ENCODE results near the gene TBC1D22A. TPM values are rescaled to one million over a fixed set of nuclear protein-coding genes. Genes with fewer than 3 reads are reported as not detected.

TBC1D22A gene
- total and polyA plus RNA-seq, 8 donors, result 13.3 to 53.1 (median 21.5) TPM

DNA sequence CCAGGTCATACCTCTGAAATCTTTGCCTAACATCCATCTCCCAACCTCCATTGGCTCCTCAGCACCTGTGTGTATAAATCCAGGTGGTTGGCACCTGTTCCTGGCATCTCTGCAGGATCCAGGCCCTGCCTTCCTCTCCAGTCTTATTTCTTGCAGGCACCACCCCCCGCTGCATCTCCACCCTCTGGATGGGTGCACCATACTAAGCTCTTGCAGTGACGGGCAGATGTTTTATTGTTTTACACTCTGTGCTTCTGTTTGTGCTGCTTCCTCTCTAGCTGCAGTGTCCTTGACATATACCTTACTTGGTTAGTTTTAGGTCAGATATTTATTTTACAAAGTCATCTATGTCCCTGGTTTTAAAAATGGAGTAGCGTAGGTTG lies 102.6 kb downstream of the TBC1D22A start:
- H3K4me1 ChIP-seq, result peaks cover 9 to 22% (median 13%) of the 10 kb centered on the region in 4 donors
- no peaks in the 10 kb centered on the region for H3K9me3 ChIP-seq
- H3K4me3 ChIP-seq, result no peak overlapping the region
- no peaks in the 10 kb centered on the region for H3K36me3 ChIP-seq
- WGBS, 5 donors, result 96 to 98% (median 97%) methylated on average over 3 of the region's 3 CpGs
- no peak for TF ChIP-seq EP300 (IDR thresholded peaks at IDR 0.05)
- TF ChIP-seq, protein P1, sequence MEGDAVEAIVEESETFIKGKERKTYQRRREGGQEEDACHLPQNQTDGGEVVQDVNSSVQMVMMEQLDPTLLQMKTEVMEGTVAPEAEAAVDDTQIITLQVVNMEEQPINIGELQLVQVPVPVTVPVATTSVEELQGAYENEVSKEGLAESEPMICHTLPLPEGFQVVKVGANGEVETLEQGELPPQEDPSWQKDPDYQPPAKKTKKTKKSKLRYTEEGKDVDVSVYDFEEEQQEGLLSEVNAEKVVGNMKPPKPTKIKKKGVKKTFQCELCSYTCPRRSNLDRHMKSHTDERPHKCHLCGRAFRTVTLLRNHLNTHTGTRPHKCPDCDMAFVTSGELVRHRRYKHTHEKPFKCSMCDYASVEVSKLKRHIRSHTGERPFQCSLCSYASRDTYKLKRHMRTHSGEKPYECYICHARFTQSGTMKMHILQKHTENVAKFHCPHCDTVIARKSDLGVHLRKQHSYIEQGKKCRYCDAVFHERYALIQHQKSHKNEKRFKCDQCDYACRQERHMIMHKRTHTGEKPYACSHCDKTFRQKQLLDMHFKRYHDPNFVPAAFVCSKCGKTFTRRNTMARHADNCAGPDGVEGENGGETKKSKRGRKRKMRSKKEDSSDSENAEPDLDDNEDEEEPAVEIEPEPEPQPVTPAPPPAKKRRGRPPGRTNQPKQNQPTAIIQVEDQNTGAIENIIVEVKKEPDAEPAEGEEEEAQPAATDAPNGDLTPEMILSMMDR (IDR thresholded peaks at IDR 0.05), result no peak
- no peak for TF ChIP-seq POLR2AphosphoS5 (IDR thresholded peaks at IDR 0.05)
- no peak for TF ChIP-seq POLR2A (IDR thresholded peaks at IDR 0.05)
- intact Hi-C loops (cut with DNase I; ENCODE audit: low total_unique reads), result no loop called here
- no peak overlapping the region for H3K27ac ChIP-seq
- DNase-seq, result no peak
- no peaks in the 10 kb centered on the region for H3K27me3 ChIP-seq

- H3K9me3 ChIP-seq, result peaks cover 0 to under 1% (median 0%) of the 10 kb centered on the region in 4 donors
- WGBS, 5 donors, result 95 to 97% (median 96%) methylated on average over 7 of the region's 7 CpGs
- peaks cover 0 to 4% (median 0%) of the 10 kb centered on the region in 4 donors for H3K36me3 ChIP-seq
Measured at GRCh38 chr22:46865642-46866041, 103.2 kb downstream of the TBC1D22A start.

GRCh38 chr22:46866591-46866990 lies 104.1 kb downstream of the TBC1D22A start:
- peaks cover 0 to 13% (median 0%) of the 10 kb centered on the region in 4 donors for H3K36me3 ChIP-seq
- WGBS, 5 donors, result 89 to 93% (median 90%) methylated on average over 8 of the region's 8 CpGs
- H3K4me3 ChIP-seq, result no peak overlapping the region
- intact Hi-C loops (cut with DNase I; ENCODE audit: low total_unique reads), result no loop called here
- peaks cover 9 to 22% (median 13%) of the 10 kb centered on the region in 4 donors for H3K4me1 ChIP-seq
- H3K9me3 ChIP-seq, result peaks cover 0 to 10% (median 0%) of the 10 kb centered on the region in 4 donors
- no peak overlapping the region for H3K27ac ChIP-seq
- TF ChIP-seq POLR2A (IDR thresholded peaks at IDR 0.05), result no peak
- TF ChIP-seq, protein P1 (IDR thresholded peaks at IDR 0.05), result no peak
- TF ChIP-seq EP300 (IDR thresholded peaks at IDR 0.05), result no peak
- no peak for TF ChIP-seq POLR2AphosphoS5 (IDR thresholded peaks at IDR 0.05)
- DNase-seq, result no peak
- H3K27me3 ChIP-seq, result no peaks in the 10 kb centered on the region

More at GRCh38 chr22:46865642-46866041, 103.2 kb downstream of the TBC1D22A start:
- TF ChIP-seq EP300 (IDR thresholded peaks at IDR 0.05) (no peak), POLR2A (IDR thresholded peaks at IDR 0.05) (no peak), POLR2AphosphoS5 (IDR thresholded peaks at IDR 0.05) (no peak)
- TF ChIP-seq, protein P1 (IDR thresholded peaks at IDR 0.05), result no peak
- no peak overlapping the region for H3K4me3 ChIP-seq
- H3K27ac ChIP-seq, result no peak overlapping the region
- intact Hi-C loops (cut with DNase I; ENCODE audit: low total_unique reads), result no loop called here
- H3K27me3 ChIP-seq, result no peaks in the 10 kb centered on the region
- DNase-seq, result no peak
- peaks cover 9 to 22% (median 13%) of the 10 kb centered on the region in 4 donors for H3K4me1 ChIP-seq

- Histone ChIP-seq H3K4me1 (peaks cover 9 to 22% (median 13%) of the 10 kb centered on the region in 4 donors), H3K9me3 (peaks cover 0 to 14% (median 0%) of the 10 kb centered on the region in 4 donors), H3K27me3 (no peaks in the 10 kb centered on the region), H3K36me3 (peaks cover 0 to 13% (median 0%) of the 10 kb centered on the region in 4 donors), H3K4me3 (no peak overlapping the region), H3K27ac (no peak overlapping the region)
- 93 to 97% (median 95%) methylated on average over 4 of the region's 4 CpGs for WGBS, 5 donors
- intact Hi-C loops (cut with DNase I; ENCODE audit: low total_unique reads), result no loop called here
- DNase-seq, result no peak
- no peak for TF ChIP-seq POLR2A (IDR thresholded peaks at IDR 0.05)
- TF ChIP-seq, protein P1 (IDR thresholded peaks at IDR 0.05), result no peak
Measured at GRCh38 chr22:46867106-46867505, 104.7 kb downstream of the TBC1D22A start.
